ENCODE data around the gene RAB10.
A peak's percentile ranks its signal among the peaks of the same experiment; 100 is the strongest.
"Not testable (repeated sequence)": the region's sequence is repeated elsewhere in the genome, so short reads cannot be mapped to it uniquely, and the experiment has no call there.

The RAB10 gene

DNA sequence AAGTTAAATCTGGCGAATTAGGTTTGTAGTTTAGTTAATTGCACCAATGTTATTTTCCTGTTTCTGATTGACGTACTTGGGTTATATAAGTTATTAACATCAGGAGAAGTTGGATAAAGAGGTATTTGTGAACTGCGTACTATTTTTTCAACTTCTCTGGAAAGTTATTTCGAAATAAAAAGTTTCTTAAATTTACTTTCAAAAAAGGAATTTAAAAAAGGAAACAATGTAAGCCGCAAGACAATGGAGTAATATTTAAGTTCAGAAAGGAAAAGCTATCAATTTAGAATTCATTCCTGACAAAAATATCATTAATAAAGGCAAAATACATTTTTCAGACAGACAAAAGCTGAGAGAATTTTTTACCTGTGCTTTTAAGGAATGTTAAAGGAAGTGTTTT lies 47.7 kb downstream of the RAB10 start:
- no peak for DNase-seq
- Mint-ChIP-seq H3K4me3 (no peak overlapping the region), H3K9me3 (peaks cover 24% of the 10 kb centered on the region), H3K27ac (no peak overlapping the region), H3K36me3 (ENCODE audit: low read depth) (peaks cover 58% of the 10 kb centered on the region), H3K4me1 (ENCODE audit: low read depth) (peaks cover 29% of the 10 kb centered on the region), H3K27me3 (no peaks in the 10 kb centered on the region)

DNA sequence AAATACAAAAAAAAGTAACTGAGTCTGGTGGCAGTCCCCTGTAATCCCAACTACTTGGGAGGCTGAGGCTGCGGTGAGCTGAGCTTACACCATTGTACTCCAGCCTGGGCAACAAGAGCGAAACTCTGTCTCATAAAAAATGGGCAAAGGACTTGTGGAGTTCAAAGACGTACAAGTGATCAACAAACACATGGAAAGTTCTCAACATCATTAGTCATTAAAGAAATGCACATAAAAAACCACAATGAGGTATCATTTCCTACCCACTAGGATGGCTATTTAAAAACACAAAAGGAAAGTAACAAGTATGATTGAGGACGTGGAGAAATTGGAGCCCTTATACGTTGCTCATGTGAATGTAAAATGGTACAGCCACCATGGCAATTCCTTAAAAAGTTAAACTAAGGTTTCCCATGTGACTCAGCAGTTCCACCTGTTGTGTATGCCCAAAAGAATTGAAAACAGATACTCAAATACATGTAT lies 52.3 kb downstream of the RAB10 start:
- H3K9me3 Mint-ChIP-seq: peaks cover 10% of the 10 kb centered on the region
- H3K27me3 Mint-ChIP-seq: no peaks in the 10 kb centered on the region
- peak overlapping the region; percentile 92 for H3K27ac Mint-ChIP-seq
- DNase-seq: peak; percentile 45
- peaks cover 59% of the 10 kb centered on the region for H3K4me1 Mint-ChIP-seq (ENCODE audit: low read depth)
- peak overlapping the region; percentile 48 for H3K4me3 Mint-ChIP-seq
- H3K36me3 Mint-ChIP-seq (ENCODE audit: low read depth): peaks cover 42% of the 10 kb centered on the region

- DNase-seq: no peak
- no peak overlapping the region for H3K4me3 Mint-ChIP-seq
- H3K9me3 Mint-ChIP-seq: peaks cover 9% of the 10 kb centered on the region
- peaks cover 63% of the 10 kb centered on the region for H3K4me1 Mint-ChIP-seq (ENCODE audit: low read depth)
- H3K27me3 Mint-ChIP-seq: no peaks in the 10 kb centered on the region
- peak overlapping the region; percentile 92 for H3K27ac Mint-ChIP-seq
- H3K36me3 Mint-ChIP-seq (ENCODE audit: low read depth): peaks cover 37% of the 10 kb centered on the region
Observed at GRCh38 chr2:26086779-26087178, 52.9 kb downstream of the RAB10 start.

- Mint-ChIP-seq H3K27ac (no peak overlapping the region), H3K9me3 (peaks cover 6% of the 10 kb centered on the region), H3K4me1 (ENCODE audit: low read depth) (peaks cover 74% of the 10 kb centered on the region), H3K27me3 (no peaks in the 10 kb centered on the region), H3K4me3 (no peak overlapping the region), H3K36me3 (ENCODE audit: low read depth) (peaks cover 35% of the 10 kb centered on the region)
- no peak for DNase-seq
Observed at GRCh38 chr2:26088038-26088643, 54.3 kb downstream of the RAB10 start.

- peaks cover 40% of the 10 kb centered on the region for H3K36me3 Mint-ChIP-seq (ENCODE audit: low read depth)
- H3K4me1 Mint-ChIP-seq (ENCODE audit: low read depth): peaks cover 73% of the 10 kb centered on the region
- H3K27ac Mint-ChIP-seq, H3K27me3 Mint-ChIP-seq, H3K4me3 Mint-ChIP-seq, H3K9me3 Mint-ChIP-seq, DNase-seq: not testable (repeated sequence)
Observed at GRCh38 chr2:26088931-26089330, 55.0 kb downstream of the RAB10 start.

GRCh38 chr2:26089337-26089736 lies 55.5 kb downstream of the RAB10 start:
- Mint-ChIP-seq H3K9me3 (peaks cover under 1% of the 10 kb centered on the region), H3K4me1 (ENCODE audit: low read depth) (peaks cover 69% of the 10 kb centered on the region), H3K36me3 (ENCODE audit: low read depth) (peaks cover 37% of the 10 kb centered on the region), H3K4me3 (no peak overlapping the region), H3K27me3 (no peaks in the 10 kb centered on the region), H3K27ac (no peak overlapping the region)
- no peak for DNase-seq

- Mint-ChIP-seq H3K36me3 (ENCODE audit: low read depth) (peaks cover 61% of the 10 kb centered on the region), H3K4me1 (ENCODE audit: low read depth) (peaks cover 38% of the 10 kb centered on the region), H3K27me3 (no peaks in the 10 kb centered on the region), H3K27ac (no peak overlapping the region), H3K9me3 (no peaks in the 10 kb centered on the region), H3K4me3 (no peak overlapping the region)
- no peak for DNase-seq
Observed at GRCh38 chr2:26095758-26096157, 61.9 kb downstream of the RAB10 start.

DNA sequence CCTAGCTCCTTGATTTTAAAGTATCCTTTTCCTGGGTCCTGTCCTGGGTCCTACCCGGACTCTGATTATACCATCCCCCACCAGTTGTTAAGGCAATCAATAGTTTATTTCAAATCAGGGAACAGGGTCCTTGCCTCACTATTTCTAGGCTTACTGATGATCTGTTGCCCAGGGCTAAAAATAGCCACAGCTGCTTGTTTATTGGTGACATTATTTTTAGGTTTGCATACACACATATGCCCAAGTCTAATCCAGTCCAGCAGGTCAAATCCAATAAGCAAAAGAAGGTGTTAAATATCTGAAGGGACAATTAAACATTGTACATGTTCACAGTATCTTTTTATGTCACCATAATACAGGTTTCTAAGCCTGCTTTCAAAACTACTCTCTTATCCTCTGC lies 66.0 kb downstream of the RAB10 start:
- Mint-ChIP-seq H3K36me3 (ENCODE audit: low read depth) (peaks cover 84% of the 10 kb centered on the region), H3K4me3 (no peak overlapping the region), H3K27ac (no peak overlapping the region), H3K4me1 (ENCODE audit: low read depth) (peaks cover 31% of the 10 kb centered on the region), H3K27me3 (no peaks in the 10 kb centered on the region), H3K9me3 (no peaks in the 10 kb centered on the region)
- no peak for DNase-seq

- Mint-ChIP-seq H3K4me1 (ENCODE audit: low read depth) (peaks cover 32% of the 10 kb centered on the region), H3K4me3 (no peak overlapping the region), H3K9me3 (no peaks in the 10 kb centered on the region), H3K36me3 (ENCODE audit: low read depth) (peaks cover 84% of the 10 kb centered on the region), H3K27ac (no peak overlapping the region), H3K27me3 (no peaks in the 10 kb centered on the region)
- DNase-seq: no peak
Observed at GRCh38 chr2:26100384-26100783, 66.5 kb downstream of the RAB10 start.

DNA sequence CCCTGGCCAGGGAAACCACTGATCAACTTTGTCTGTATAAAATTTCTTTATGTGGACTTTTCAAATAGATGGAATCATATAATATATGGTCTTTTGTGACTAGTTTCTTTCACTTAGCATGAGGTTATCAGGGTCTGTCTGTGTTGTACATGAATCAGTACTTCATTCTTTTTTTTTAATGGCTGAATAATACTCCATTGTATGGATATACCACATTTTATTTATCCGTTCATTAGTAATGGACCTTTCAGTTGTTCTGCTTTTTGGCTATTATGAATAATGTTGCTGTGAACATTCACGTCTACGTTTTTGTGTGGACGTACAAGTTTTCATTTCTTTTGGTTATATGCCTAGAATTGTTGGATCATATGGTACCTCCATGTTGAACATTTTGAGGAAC lies 69.9 kb downstream of the RAB10 start:
- Mint-ChIP-seq H3K9me3 (no peaks in the 10 kb centered on the region), H3K27me3 (no peaks in the 10 kb centered on the region), H3K4me3 (no peak overlapping the region), H3K36me3 (ENCODE audit: low read depth) (peaks cover 77% of the 10 kb centered on the region), H3K27ac (no peak overlapping the region), H3K4me1 (ENCODE audit: low read depth) (peaks cover 25% of the 10 kb centered on the region)
- DNase-seq: no peak

GRCh38 chr2:26108701-26109100 lies 74.8 kb downstream of the RAB10 start:
- not testable (repeated sequence) for H3K27me3 Mint-ChIP-seq, H3K27ac Mint-ChIP-seq, H3K9me3 Mint-ChIP-seq, DNase-seq, H3K4me3 Mint-ChIP-seq
- peaks cover 19% of the 10 kb centered on the region for H3K4me1 Mint-ChIP-seq (ENCODE audit: low read depth)
- H3K36me3 Mint-ChIP-seq (ENCODE audit: low read depth): peaks cover 70% of the 10 kb centered on the region

DNA sequence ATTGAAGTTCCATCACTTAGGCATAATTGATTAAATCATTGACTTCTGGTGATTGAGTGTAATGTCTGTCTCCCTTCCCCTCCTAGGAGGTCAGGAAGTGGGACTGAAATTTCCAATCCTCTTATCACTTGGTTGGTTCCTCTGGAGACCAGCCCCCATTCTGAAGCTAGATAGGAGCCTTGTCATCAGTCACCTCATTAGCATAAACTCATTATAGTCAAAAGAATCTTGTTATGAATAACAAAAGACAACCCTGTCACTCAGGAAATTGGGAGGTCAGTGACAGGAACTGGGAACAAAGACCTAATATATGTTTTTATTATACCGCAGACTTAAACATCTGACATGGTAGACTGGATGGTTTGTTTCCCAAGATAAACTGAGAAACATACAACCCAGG lies 78.3 kb downstream of the RAB10 start:
- Mint-ChIP-seq H3K9me3 (no peaks in the 10 kb centered on the region), H3K4me1 (ENCODE audit: low read depth) (peaks cover 15% of the 10 kb centered on the region), H3K4me3 (no peak overlapping the region), H3K27ac (no peak overlapping the region), H3K27me3 (no peaks in the 10 kb centered on the region), H3K36me3 (ENCODE audit: low read depth) (peaks cover 71% of the 10 kb centered on the region)
- DNase-seq: no peak

DNA sequence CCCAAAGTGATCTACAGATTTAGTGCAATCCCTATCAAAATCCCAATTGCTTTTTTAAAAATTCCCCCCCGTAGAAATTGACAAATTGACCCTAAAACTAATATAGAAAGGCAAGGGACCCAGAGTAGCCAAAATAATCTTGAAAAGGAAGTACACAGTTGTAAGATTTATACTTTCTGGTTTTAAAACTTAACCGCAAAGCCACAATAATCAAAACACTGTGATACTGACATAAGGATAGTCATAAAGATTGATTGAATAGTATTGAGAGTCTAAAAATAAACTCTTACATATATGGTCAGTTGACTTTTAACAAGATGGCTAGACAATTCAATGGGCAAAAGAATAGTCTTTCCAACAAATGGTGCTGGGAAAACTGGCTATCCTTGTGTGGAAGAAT lies 80.3 kb downstream of the RAB10 start:
- no peak overlapping the region for H3K4me3 Mint-ChIP-seq
- DNase-seq: no peak
- H3K9me3 Mint-ChIP-seq: no peaks in the 10 kb centered on the region
- H3K27ac Mint-ChIP-seq: no peak overlapping the region
- no peaks in the 10 kb centered on the region for H3K27me3 Mint-ChIP-seq
- peaks cover 18% of the 10 kb centered on the region for H3K4me1 Mint-ChIP-seq (ENCODE audit: low read depth)
- peaks cover 67% of the 10 kb centered on the region for H3K36me3 Mint-ChIP-seq (ENCODE audit: low read depth)

- peaks cover 25% of the 10 kb centered on the region for H3K4me1 Mint-ChIP-seq (ENCODE audit: low read depth)
- H3K36me3 Mint-ChIP-seq (ENCODE audit: low read depth): peaks cover 40% of the 10 kb centered on the region
- H3K4me3 Mint-ChIP-seq: no peak overlapping the region
- no peaks in the 10 kb centered on the region for H3K9me3 Mint-ChIP-seq
- DNase-seq: no peak
- no peaks in the 10 kb centered on the region for H3K27me3 Mint-ChIP-seq
- H3K27ac Mint-ChIP-seq: no peak overlapping the region
Observed at GRCh38 chr2:26118682-26119081, 84.8 kb downstream of the RAB10 start.

- Mint-ChIP-seq H3K4me1 (ENCODE audit: low read depth) (peaks cover 24% of the 10 kb centered on the region), H3K9me3 (no peaks in the 10 kb centered on the region), H3K27me3 (no peaks in the 10 kb centered on the region), H3K4me3 (no peak overlapping the region), H3K27ac (no peak overlapping the region), H3K36me3 (ENCODE audit: low read depth) (peaks cover 34% of the 10 kb centered on the region)
- DNase-seq: no peak
Observed at GRCh38 chr2:26119521-26119920, 85.6 kb downstream of the RAB10 start.

GRCh38 chr2:26122630-26123029 lies 88.7 kb downstream of the RAB10 start:
- Mint-ChIP-seq H3K36me3 (ENCODE audit: low read depth) (peaks cover 42% of the 10 kb centered on the region), H3K9me3 (no peaks in the 10 kb centered on the region), H3K4me3 (no peak overlapping the region), H3K4me1 (ENCODE audit: low read depth) (peaks cover 25% of the 10 kb centered on the region), H3K27ac (peak overlapping the region; percentile 67), H3K27me3 (no peaks in the 10 kb centered on the region)
- DNase-seq: no peak
